HCT116 (cell line): ENCODE results near the gene OR10K2.
"Not testable (repeated sequence)": the region's sequence is repeated elsewhere in the genome, so short reads cannot be mapped to it uniquely, and the experiment has no call there.

ENCODE experiments used
- EGR1 ChIP-seq: IDR thresholded peaks from 2 replicates; pipeline ENCODE4 v1.6.1; 2012; ENCODE audit warnings: low read depth
- ZNF274 ChIP-seq: fragments of 200-500 bp; sonication (Bioruptor generic); IDR thresholded peaks from 2 replicates; pipeline ENCODE4 v1.6.1; 2014; ENCODE audit warnings: mild to moderate bottlenecking, low read depth, low read length, inconsistent platforms

- not testable (repeated sequence) for TF ChIP-seq EGR1, ZNF274
Observed at GRCh38 chr1:158430163-158430562, 4.1 kb upstream of the OR10K2 start.
